ENCODE measurements around the gene PYCARD. TPM values are rescaled to one million over a fixed set of nuclear protein-coding genes. Genes with fewer than 3 reads are reported as not detected.
A peak's percentile ranks its signal among the peaks of the same experiment; 100 is the strongest.
"Not testable (repeated sequence)": the region's sequence is repeated elsewhere in the genome, so short reads cannot be mapped to it uniquely, and the experiment has no call there.

The PYCARD gene
- total RNA-seq, 1 donor: 29.3 TPM

- no peak for TF ChIP-seq CTCF (IDR thresholded peaks at IDR 0.05; ENCODE audit: insufficient read depth, low read length)
- H3K4me3 ChIP-seq (ENCODE audit: low read depth, low read length): peak overlapping the region; percentile 77
- no peak for DNase-seq (ENCODE audit: low read depth)
Observed at GRCh38 chr16:31201582-31202413, 762 bp downstream of the PYCARD start.

- TF ChIP-seq CTCF (IDR thresholded peaks at IDR 0.05; ENCODE audit: insufficient read depth, low read length): peak; percentile 3
- peak overlapping the region; percentile 77 for H3K4me3 ChIP-seq (ENCODE audit: low read depth, low read length)
- DNase-seq (ENCODE audit: low read depth): no peak
Observed at GRCh38 chr16:31200821-31201568, 1.6 kb downstream of the PYCARD start.

- DNase-seq (ENCODE audit: low read depth): not testable (repeated sequence)
Observed at GRCh38 chr16:31200111-31200510, 2.4 kb downstream of the PYCARD start.

GRCh38 chr16:31199430-31200041, 3.0 kb downstream of the PYCARD start:
- no peak for DNase-seq (ENCODE audit: low read depth)
- no peak overlapping the region for H3K4me3 ChIP-seq (ENCODE audit: low read depth, low read length)
- TF ChIP-seq CTCF (IDR thresholded peaks at IDR 0.05; ENCODE audit: insufficient read depth, low read length): no peak

More at GRCh38 chr16:31200111-31200510, 2.4 kb downstream of the PYCARD start:
- H3K4me3 ChIP-seq (ENCODE audit: low read depth, low read length): not testable (repeated sequence)

GRCh38 chr16:31198207-31198882, 4.2 kb downstream of the PYCARD start:
- no peak for DNase-seq (ENCODE audit: low read depth)
- H3K4me3 ChIP-seq (ENCODE audit: low read depth, low read length): no peak overlapping the region
- no peak for TF ChIP-seq CTCF (IDR thresholded peaks at IDR 0.05; ENCODE audit: insufficient read depth, low read length)

- no peak for TF ChIP-seq CTCF (IDR thresholded peaks at IDR 0.05; ENCODE audit: insufficient read depth, low read length)
- H3K4me3 ChIP-seq (ENCODE audit: low read depth, low read length): no peak overlapping the region
- DNase-seq (ENCODE audit: low read depth): no peak
Observed at GRCh38 chr16:31196324-31197088, 6.1 kb downstream of the PYCARD start.

- not testable (repeated sequence) for DNase-seq (ENCODE audit: low read depth); H3K4me3 ChIP-seq (ENCODE audit: low read depth, low read length)
Observed at GRCh38 chr16:31195861-31196260, 6.7 kb downstream of the PYCARD start.
